DND-41 (cell line): ENCODE results near the gene VAC14.

Experiments
- EZH2 ChIP-seq: IDR thresholded peaks from 3 replicates; pipeline ENCODE4 v1.6.1; 2012; ENCODE audit warnings: borderline replicate concordance, low read depth, mild to moderate bottlenecking, moderate library complexity, low read length, inconsistent platforms; ENCODE audit not compliant: severe bottlenecking
- TF ChIP-seq, protein P1 (sequence below): IDR thresholded peaks from 2 replicates; pipeline ENCODE4 v1.5.1; 2012; ENCODE audit warnings: borderline replicate concordance, low read length, moderate library complexity, mild to moderate bottlenecking; ENCODE audit not compliant: poor library complexity, severe bottlenecking; ENCODE audit errors: extremely low read depth

DNA sequence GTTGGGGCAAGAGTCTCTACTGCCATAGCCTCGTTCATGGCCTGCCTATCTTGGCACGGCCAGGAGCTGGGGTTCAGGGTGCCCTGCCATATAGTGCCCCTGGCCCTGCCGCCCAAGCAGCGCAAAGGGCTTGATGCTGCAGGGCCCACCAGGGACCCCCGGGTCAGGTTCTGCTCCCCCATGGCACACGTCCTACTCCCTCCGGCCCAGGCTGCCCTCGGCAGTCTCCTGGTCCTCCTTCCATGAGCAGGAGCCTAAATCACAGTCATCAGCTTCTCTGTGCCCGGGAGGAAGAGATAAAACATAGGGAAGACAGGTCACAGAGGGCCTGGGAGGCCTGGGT lies 59.2 kb downstream of the VAC14 start:
- TF ChIP-seq, protein P1, sequence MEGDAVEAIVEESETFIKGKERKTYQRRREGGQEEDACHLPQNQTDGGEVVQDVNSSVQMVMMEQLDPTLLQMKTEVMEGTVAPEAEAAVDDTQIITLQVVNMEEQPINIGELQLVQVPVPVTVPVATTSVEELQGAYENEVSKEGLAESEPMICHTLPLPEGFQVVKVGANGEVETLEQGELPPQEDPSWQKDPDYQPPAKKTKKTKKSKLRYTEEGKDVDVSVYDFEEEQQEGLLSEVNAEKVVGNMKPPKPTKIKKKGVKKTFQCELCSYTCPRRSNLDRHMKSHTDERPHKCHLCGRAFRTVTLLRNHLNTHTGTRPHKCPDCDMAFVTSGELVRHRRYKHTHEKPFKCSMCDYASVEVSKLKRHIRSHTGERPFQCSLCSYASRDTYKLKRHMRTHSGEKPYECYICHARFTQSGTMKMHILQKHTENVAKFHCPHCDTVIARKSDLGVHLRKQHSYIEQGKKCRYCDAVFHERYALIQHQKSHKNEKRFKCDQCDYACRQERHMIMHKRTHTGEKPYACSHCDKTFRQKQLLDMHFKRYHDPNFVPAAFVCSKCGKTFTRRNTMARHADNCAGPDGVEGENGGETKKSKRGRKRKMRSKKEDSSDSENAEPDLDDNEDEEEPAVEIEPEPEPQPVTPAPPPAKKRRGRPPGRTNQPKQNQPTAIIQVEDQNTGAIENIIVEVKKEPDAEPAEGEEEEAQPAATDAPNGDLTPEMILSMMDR = no peak
- no peak for TF ChIP-seq EZH2
